Panc1 (cell line): ENCODE results near the gene PXMP2. TPM values are rescaled to one million over a fixed set of nuclear protein-coding genes. Genes with fewer than 3 reads are reported as not detected.

Experiments used
- ATAC-seq: fragments of 200-7000 bp; cut with Tn5 transposase; 2 replicates; pipeline ENCODE4 v1.9.1; 2020; ENCODE audit warnings: mild to moderate bottlenecking, moderate library complexity
- BruUV-seq: library from RNA; stranded (reverse); fragments of 400-500 nt; replicated peaks from 2 replicates; lab custom pipeline; 2021; lab: Mats Ljungman, UMichigan
- CTCF ChIA-PET: fragments of 300-600 bp; sonication (Branson Sonifier 250); formaldehyde crosslinking; loops from one replicate; lab custom pipeline; 2022; ENCODE audit warnings: antibody characterized with exemption; lab: Charles Lee
- POLR2A ChIA-PET: fragments of 300-600 bp; sonication (Branson Sonifier 250); formaldehyde crosslinking; loops from one replicate; lab custom pipeline; 2022; ENCODE audit warnings: antibody characterized with exemption; lab: Charles Lee
- DNase-seq: peaks from one replicate; pipeline ENCODE4 v3.0.0-alpha.2; 2010; ENCODE audit warnings: low read depth, low spot score
- H3K27ac ChIP-seq: 2 replicates; pipeline ENCODE4 v1.5.1; 2011; ENCODE audit warnings: mild to moderate bottlenecking, low read length, inconsistent platforms
- H3K27me3 ChIP-seq: fragments of 200-500 bp; sonication (Bioruptor generic); 2 replicates; pipeline ENCODE4 v1.6.0; 2014; ENCODE audit warnings: low read length, inconsistent platforms; ENCODE audit not compliant: control insufficient read depth, insufficient read depth
- H3K36me3 ChIP-seq: fragments of 200-500 bp; sonication (Bioruptor generic); 2 replicates; pipeline ENCODE4 v1.5.1; 2014; ENCODE audit warnings: inconsistent platforms, mild to moderate bottlenecking, low read length, moderate library complexity; ENCODE audit not compliant: control insufficient read depth, insufficient read depth
- H3K4me1 ChIP-seq: 2 replicates; pipeline ENCODE4 v1.5.1; 2011; ENCODE audit warnings: inconsistent platforms, mild to moderate bottlenecking, low read length, moderate library complexity; ENCODE audit not compliant: control insufficient read depth, insufficient read depth
- H3K4me3 ChIP-seq, 2 experiments: 2 replicates each; pipeline ENCODE4 v1.5.1; 2011 to 2012; ENCODE audit warnings: low read depth in 2 of 2, low read length in 2 of 2, mild to moderate bottlenecking in 2 of 2, inconsistent platforms in 1 of 2, moderate library complexity in 1 of 2
- H3K9me3 ChIP-seq: fragments of 200-500 bp; sonication (Bioruptor generic); 2 replicates; pipeline ENCODE4 v1.5.1; 2014; ENCODE audit warnings: low read depth, mild to moderate bottlenecking, inconsistent platforms, low read length, moderate library complexity; ENCODE audit not compliant: control insufficient read depth, insufficient read depth
- CTCF ChIP-seq: fragments of 450-650 bp; IDR thresholded peaks from 2 replicates; pipeline ENCODE4 v1.5.1; 2017; ENCODE audit warnings: mild to moderate bottlenecking
- POLR2AphosphoS5 ChIP-seq: IDR thresholded peaks from 2 replicates; pipeline ENCODE4 v1.6.1; 2012; ENCODE audit warnings: mild to moderate bottlenecking, low read depth, low read length, moderate library complexity
- REST ChIP-seq, 2 experiments: IDR thresholded peaks; 2 replicates each; pipeline ENCODE4 v1.6.1; 2011 to 2012; ENCODE audit warnings: low read depth in 2 of 2, control low read depth in 1 of 2, low read length in 1 of 2, mild to moderate bottlenecking in 1 of 2, moderate library complexity in 1 of 2; ENCODE audit not compliant: insufficient read depth in 1 of 2
- SIN3A ChIP-seq: IDR thresholded peaks from 2 replicates; pipeline ENCODE4 v1.6.1; 2012; ENCODE audit warnings: low read depth, mild to moderate bottlenecking, low read length, moderate library complexity, borderline replicate concordance; ENCODE audit not compliant: insufficient read depth
- TCF7L2 ChIP-seq: IDR thresholded peaks from 2 replicates; pipeline ENCODE4 v1.6.1; 2011; ENCODE audit warnings: mild to moderate bottlenecking, low read depth, low read length, inconsistent platforms
- in situ Hi-C: cut with HindIII; loops from 2 replicates; pipeline ENCODE4 v1.10.0; 2016; ENCODE audit warnings: low sequenced_read_pairs, low pct_unique_long_range_greater_than_20kb
- intact Hi-C: fragments of 100-400 bp; cut with micrococcal nuclease; formaldehyde crosslinking; loops from one replicate; pipeline ENCODE4 v1.10.0; 2022; ENCODE audit not compliant: unreplicated experiment
- total RNA-seq: library from RNA; stranded (reverse); gene quantifications from one replicate; pipeline ENCODE4 v1.2.1, GENCODE V29; 2021; ENCODE audit not compliant: unreplicated experiment

PXMP2 gene
- total RNA-seq, 1 experiment from 2014 or later, result 21.3 TPM

- peaks cover 7% of the 10 kb centered on the region; the same call in 1 of the 2 replicates for H3K4me1 ChIP-seq
- POLR2A ChIA-PET, result no interaction called here
- DNase-seq, result no peak
- no peaks in the 10 kb centered on the region for H3K27me3 ChIP-seq
- no TSS peak for BruUV-seq
- no peaks in the 10 kb centered on the region for H3K9me3 ChIP-seq
- TF ChIP-seq CTCF, result no peak
- TF ChIP-seq POLR2AphosphoS5, result no peak
- no peak for TF ChIP-seq SIN3A
- no peak for TF ChIP-seq TCF7L2
- TF ChIP-seq REST (IDR thresholded peaks at IDR 0.05; ENCODE audit: insufficient read depth in 1 of 2, low read depth in 2 of 2, low read length in 1 of 2), result no peak
- no peak overlapping the region for H3K27ac ChIP-seq
- H3K4me3 ChIP-seq, result peak overlapping the region; percentile 61 to 68
- CTCF ChIA-PET, result no interaction called here
- no peaks in the 10 kb centered on the region for H3K36me3 ChIP-seq
- in situ Hi-C loops, result no loop called here
- intact Hi-C loops, result no loop called here
- ATAC-seq, result peak; percentile 77
These were observed 569 bp upstream of the PXMP2 start for GRCh38 chr12:132686825-132687210.

DNA sequence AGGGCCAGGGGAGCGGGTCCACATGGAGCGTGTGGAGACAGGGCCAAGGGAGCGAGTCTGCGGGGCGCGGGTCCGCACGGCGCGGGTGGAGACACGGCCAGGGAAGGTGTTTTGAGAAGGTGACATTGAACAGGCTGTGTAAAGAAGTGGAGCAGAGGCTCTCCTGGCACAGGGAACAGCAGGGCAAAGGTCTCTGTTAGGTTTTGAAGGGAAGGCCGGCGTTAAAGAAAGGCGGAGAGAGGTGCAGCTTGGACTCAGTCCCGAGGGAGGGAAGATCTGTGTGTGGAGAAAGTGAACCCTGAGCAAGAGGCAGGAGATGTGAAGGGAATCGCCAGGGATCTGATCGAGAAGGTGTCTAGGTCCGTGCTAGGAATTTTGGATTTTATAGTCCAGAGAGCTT, 1.8 kb downstream of the PXMP2 start:
- no peaks in the 10 kb centered on the region for H3K27me3 ChIP-seq
- intact Hi-C loops, result no loop called here

More for the DNA sequence above, 1.8 kb downstream of the PXMP2 start:
- CTCF ChIA-PET, result no interaction called here
- DNase-seq (no peak), ATAC-seq (no peak)
- Histone ChIP-seq H3K27ac (no peak overlapping the region), H3K9me3 (no peaks in the 10 kb centered on the region), H3K4me3 (peak overlapping the region in 1 of 2 experiments; percentile 14; a peak in 1 of 4 replicates), H3K4me1 (peaks cover 7% of the 10 kb centered on the region; the same call in 1 of the 2 replicates), H3K36me3 (no peaks in the 10 kb centered on the region)
- in situ Hi-C loops, result no loop called here
- POLR2A ChIA-PET, result no interaction called here
- BruUV-seq, result no TSS peak
- TF ChIP-seq POLR2AphosphoS5 (no peak), TCF7L2 (no peak), REST (IDR thresholded peaks at IDR 0.05; ENCODE audit: insufficient read depth in 1 of 2, low read depth in 2 of 2, low read length in 1 of 2) (no peak), SIN3A (no peak), CTCF (no peak)
